ENCODE results near the gene EFCAB6.

- TF ChIP-seq CTCF (IDR thresholded peaks at IDR 0.05) (no peak), ZFX (IDR thresholded peaks at IDR 0.05; ENCODE audit: borderline replicate concordance) (no peak)
These were observed 37.7 kb downstream of the EFCAB6 start for GRCh38 chr22:43774318-43774915.
